ENCODE results near the gene DCBLD2.

GRCh38 chr3:98766924-98767323, 134.6 kb downstream of the DCBLD2 start:
- TF ChIP-seq CTCF (IDR thresholded peaks at IDR 0.05; ENCODE audit: poor library complexity), result no peak
- TF ChIP-seq EZH2 (IDR thresholded peaks at IDR 0.05; ENCODE audit: borderline replicate concordance), result no peak

Measured in hepatocyte (in vitro differentiated cells).